HCT116 (cell line): Measurements from ENCODE around the gene STAT4. TPM values are rescaled to one million over a fixed set of nuclear protein-coding genes. Genes with fewer than 3 reads are reported as not detected.

Source experiments
- ATAC-seq: fragments of 200-7000 bp; cut with Tn5 transposase; 2 replicates; pipeline ENCODE4 v1.9.1; 2020; ENCODE audit warnings: mild to moderate bottlenecking, moderate library complexity
- BruUV-seq: library from RNA; stranded (reverse); fragments of 400-500 nt; replicated peaks from 2 replicates; lab custom pipeline; 2021; lab: Mats Ljungman, UMichigan
- CTCF ChIA-PET: fragments of 300-600 bp; sonication (Branson Sonifier 250); formaldehyde crosslinking; loops from one replicate; lab custom pipeline; 2021; ENCODE audit warnings: antibody characterized with exemption; lab: Charles Lee
- POLR2A ChIA-PET: fragments of 300-600, 350-600 bp; sonication (Branson Sonifier 250); formaldehyde crosslinking; loops from one replicate; lab custom pipeline; 2021; ENCODE audit warnings: antibody characterized with exemption; lab: Charles Lee
- RAD21 ChIA-PET, 2 experiments: fragments of 300-600 bp; sonication (Branson Sonifier 250); formaldehyde crosslinking; loops; one replicate each; lab custom pipeline; 2023; ENCODE audit warnings: low total read pairs in 2 of 2; ENCODE audit not compliant: uncharacterized antibody in 2 of 2, unreplicated experiment in 2 of 2, low non-redundant PET in 1 of 2; lab: Charles Lee
- DNase-seq: peaks from one replicate; pipeline ENCODE4 v3.0.0-alpha.2; 2010; ENCODE audit warnings: low read depth, low spot score
- H2AFZ ChIP-seq: fragments of 200-600 bp; shearing (Covaris generic), sonication (generic); 2 replicates; pipeline ENCODE4 v1.6.1; 2017; ENCODE audit warnings: low read depth, mixed run types, mixed read lengths, antibody characterized with exemption, low read length; ENCODE audit not compliant: poor library complexity, severe bottlenecking
- H3K27ac ChIP-seq: 2 replicates; pipeline ENCODE4 v1.5.1; 2012; ENCODE audit warnings: low read depth, low read length
- H3K27me3 ChIP-seq: fragments of 200-600 bp; sonication (generic); 2 replicates; pipeline ENCODE4 v1.6.1; 2016; ENCODE audit warnings: mixed run types, low read length, mixed read lengths; ENCODE audit not compliant: insufficient read depth
- H3K36me3 ChIP-seq, 2 experiments: fragments of 200-500 bp in 1 of 2; fragments of 200-600 bp in 1 of 2; sonication (Bioruptor generic) in 1 of 2; sonication (generic) in 1 of 2; 2 replicates each; pipeline versions ENCODE4 v1.5.1 to v1.6.1; 2014 to 2016; ENCODE audit warnings: low read length in 2 of 2, inconsistent platforms in 1 of 2, mixed read lengths in 1 of 2, mixed run types in 1 of 2; ENCODE audit not compliant: insufficient read depth in 2 of 2, control insufficient read depth in 1 of 2
- H3K4me1 ChIP-seq, 2 experiments: fragments of 200-600 bp in 1 of 2; sonication (generic) in 1 of 2; 2 replicates each; pipeline versions ENCODE4 v1.5.1 to v1.6.1; 2012 to 2017; ENCODE audit warnings: low read length in 2 of 2, inconsistent platforms in 1 of 2, mild to moderate bottlenecking in 1 of 2, mixed read lengths in 1 of 2, mixed run types in 1 of 2, moderate library complexity in 1 of 2; ENCODE audit not compliant: insufficient read depth in 2 of 2, control insufficient read depth in 1 of 2
- H3K4me2 ChIP-seq: fragments of 200-600 bp; sonication (generic); 2 replicates; pipeline ENCODE4 v1.6.1; 2017; ENCODE audit warnings: mixed run types, low read length, mixed read lengths
- H3K4me3 ChIP-seq, 2 experiments: fragments of 200-600 bp in 1 of 2; sonication (generic) in 1 of 2; replicated peaks in 1 of 2; 2 replicates each; pipeline ENCODE4 v1.5.1; 2011 to 2016; ENCODE audit warnings: low read length in 2 of 2, control low read depth in 1 of 2, low read depth in 1 of 2, mild to moderate bottlenecking in 1 of 2, mixed read lengths in 1 of 2, mixed run types in 1 of 2
- H3K79me2 ChIP-seq: fragments of 200-600 bp; sonication (generic); 2 replicates; pipeline ENCODE4 v1.6.1; 2017; ENCODE audit warnings: mild to moderate bottlenecking, mixed run types, low read length, moderate library complexity, mixed read lengths; ENCODE audit not compliant: insufficient read depth
- H3K9ac ChIP-seq: fragments of 200-600 bp; sonication (generic); 2 replicates; pipeline ENCODE4 v1.6.1; 2016; ENCODE audit warnings: low read length, mixed read lengths
- H3K9me2 ChIP-seq: fragments of 200-600 bp; sonication (generic), shearing (Covaris generic); 2 replicates; pipeline ENCODE4 v1.6.1; 2017; ENCODE audit warnings: mixed run types, mild to moderate bottlenecking, moderate library complexity; ENCODE audit not compliant: insufficient read depth
- H3K9me3 ChIP-seq, 2 experiments: fragments of 200-500 bp in 1 of 2; fragments of 200-600 bp in 1 of 2; sonication (Bioruptor generic) in 1 of 2; sonication (generic) in 1 of 2; 2 replicates each; pipeline ENCODE4 v1.6.1; 2014 to 2017; ENCODE audit warnings: low read length in 2 of 2, mixed read lengths in 2 of 2, inconsistent platforms in 1 of 2, low read depth in 1 of 2, mild to moderate bottlenecking in 1 of 2, mixed run types in 1 of 2, moderate library complexity in 1 of 2; ENCODE audit not compliant: control insufficient read depth in 1 of 2, insufficient read depth in 1 of 2
- H4K20me1 ChIP-seq: fragments of 200-600 bp; sonication (generic), shearing (Covaris generic); 2 replicates; pipeline ENCODE4 v1.6.1; 2017; ENCODE audit warnings: mixed run types, mild to moderate bottlenecking, moderate library complexity; ENCODE audit not compliant: insufficient read depth
- CBX3 ChIP-seq: IDR thresholded peaks from 2 replicates; pipeline ENCODE4 v1.6.1; 2012; ENCODE audit warnings: low read depth
- EZH2 ChIP-seq: fragments of 200-600 bp; sonication (generic); IDR thresholded peaks from 2 replicates; pipeline ENCODE4 v1.6.1; 2017; ENCODE audit warnings: antibody characterized with exemption, mixed run types
- FOSL1 ChIP-seq: IDR thresholded peaks from 2 replicates; pipeline ENCODE4 v1.6.1; 2012; ENCODE audit warnings: low read depth
- JUND ChIP-seq: IDR thresholded peaks from 2 replicates; pipeline ENCODE4 v1.6.1; 2012
- SP1 ChIP-seq: IDR thresholded peaks from 2 replicates; pipeline ENCODE4 v1.6.1; 2012; ENCODE audit warnings: low read depth
- YY1 ChIP-seq: IDR thresholded peaks from 2 replicates; pipeline ENCODE4 v1.6.1; 2011; ENCODE audit warnings: low read length, low read depth, moderate library complexity, mild to moderate bottlenecking; ENCODE audit not compliant: insufficient replicate concordance; ENCODE audit errors: extremely low read depth
- ZFX ChIP-seq: fragments of 450-650 bp; IDR thresholded peaks from 2 replicates; pipeline ENCODE4 v1.6.1; 2017
- intact Hi-C: fragments of 100-400 bp; cut with micrococcal nuclease; formaldehyde crosslinking; loops from 2 replicates; pipeline ENCODE4 v1.10.0; 2022
- total RNA-seq: library from RNA; stranded (reverse); gene quantifications from one replicate; pipeline ENCODE4 v1.2.1, GENCODE V29; 2021; ENCODE audit not compliant: unreplicated experiment
- TF ChIP-seq, protein P1 (sequence below), 3 experiments: fragments of 200-600 bp in 1 of 3; sonication (generic) in 1 of 3; IDR thresholded peaks in 2 of 3; conservative IDR thresholded peaks in 1 of 3; 2 replicates each; pipeline ENCODE4 v1.5.1; 2012 to 2017; ENCODE audit warnings: low read depth in 2 of 3, low read length in 2 of 3, antibody characterized with exemption in 1 of 3, borderline replicate concordance in 1 of 3, control low read depth in 1 of 3, mild to moderate bottlenecking in 1 of 3, mixed read lengths in 1 of 3, mixed run types in 1 of 3, moderate library complexity in 1 of 3; ENCODE audit not compliant: insufficient read depth in 1 of 3

STAT4 gene
- total RNA-seq, 1 experiment from 2014 or later = 2.0 TPM

DNA sequence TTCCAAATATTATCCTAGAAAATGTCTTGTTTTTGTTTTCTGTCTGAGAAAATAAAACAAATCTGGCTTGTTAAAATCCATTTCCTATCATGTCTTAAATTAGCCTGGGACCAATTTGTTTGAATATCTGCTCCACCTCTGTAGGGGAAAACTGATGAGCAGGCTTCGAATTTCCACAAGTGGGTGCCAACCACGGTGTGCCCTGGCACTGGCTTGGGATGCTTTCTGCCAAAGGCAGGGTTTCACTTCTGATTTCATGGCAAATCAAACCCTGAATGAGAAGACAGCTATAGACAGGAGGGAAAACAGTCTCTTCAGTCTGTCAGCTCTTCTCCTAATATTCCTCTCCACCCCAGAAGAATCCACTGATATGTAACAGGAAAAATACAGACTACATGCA, 33.7 kb upstream of the STAT4 start (continued):
- TF ChIP-seq SP1 = no peak
- no peak for TF ChIP-seq FOSL1
- no peak for TF ChIP-seq YY1
- no peak for TF ChIP-seq ZFX

DNA sequence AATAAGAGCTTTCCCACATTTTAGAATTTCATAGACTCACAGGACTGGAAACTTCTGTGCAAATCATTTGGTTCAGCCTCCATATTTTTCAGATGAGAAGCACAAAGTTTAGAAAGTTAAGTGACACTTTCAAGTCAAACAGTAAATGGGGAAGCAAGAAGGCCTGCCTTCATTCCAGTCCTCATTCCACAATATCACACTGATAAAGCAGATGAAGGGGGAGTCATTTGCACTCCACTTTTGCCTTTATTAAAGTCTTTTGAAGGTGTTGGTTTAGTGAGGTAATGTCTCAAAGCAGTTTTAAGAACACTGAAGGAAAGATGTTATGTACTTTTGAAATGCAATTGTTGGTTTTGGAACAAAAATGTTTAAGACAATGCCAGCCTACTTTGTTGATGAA, 32.7 kb upstream of the STAT4 start:
- ChIA-PET CTCF (no interaction called here), POLR2A (no interaction called here), RAD21 (no interaction called here)
- Histone ChIP-seq H3K4me3 (no peak overlapping the region), H2AFZ (no peak overlapping the region), H3K9me2 (no peaks in the 10 kb centered on the region), H3K27ac (no peak overlapping the region), H4K20me1 (no peaks in the 10 kb centered on the region), H3K4me1 (peaks cover 0 to 7% of the 10 kb centered on the region in 2 experiments; a peak in 2 of 4 replicates), H3K27me3 (no peaks in the 10 kb centered on the region), H3K36me3 (no peaks in the 10 kb centered on the region), H3K79me2 (no peaks in the 10 kb centered on the region), H3K9ac (no peak overlapping the region), H3K9me3 (no peaks in the 10 kb centered on the region), H3K4me2 (no peak overlapping the region)
- TF ChIP-seq EZH2 (no peak), CBX3 (no peak), JUND (no peak)
- TF ChIP-seq, protein P1, sequence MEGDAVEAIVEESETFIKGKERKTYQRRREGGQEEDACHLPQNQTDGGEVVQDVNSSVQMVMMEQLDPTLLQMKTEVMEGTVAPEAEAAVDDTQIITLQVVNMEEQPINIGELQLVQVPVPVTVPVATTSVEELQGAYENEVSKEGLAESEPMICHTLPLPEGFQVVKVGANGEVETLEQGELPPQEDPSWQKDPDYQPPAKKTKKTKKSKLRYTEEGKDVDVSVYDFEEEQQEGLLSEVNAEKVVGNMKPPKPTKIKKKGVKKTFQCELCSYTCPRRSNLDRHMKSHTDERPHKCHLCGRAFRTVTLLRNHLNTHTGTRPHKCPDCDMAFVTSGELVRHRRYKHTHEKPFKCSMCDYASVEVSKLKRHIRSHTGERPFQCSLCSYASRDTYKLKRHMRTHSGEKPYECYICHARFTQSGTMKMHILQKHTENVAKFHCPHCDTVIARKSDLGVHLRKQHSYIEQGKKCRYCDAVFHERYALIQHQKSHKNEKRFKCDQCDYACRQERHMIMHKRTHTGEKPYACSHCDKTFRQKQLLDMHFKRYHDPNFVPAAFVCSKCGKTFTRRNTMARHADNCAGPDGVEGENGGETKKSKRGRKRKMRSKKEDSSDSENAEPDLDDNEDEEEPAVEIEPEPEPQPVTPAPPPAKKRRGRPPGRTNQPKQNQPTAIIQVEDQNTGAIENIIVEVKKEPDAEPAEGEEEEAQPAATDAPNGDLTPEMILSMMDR (IDR thresholded peaks at IDR 0.05 in 2 of 3, conservative IDR thresholded peaks at IDR 0.05 in 1 of 3; ENCODE audit: borderline replicate concordance in 1 of 3, insufficient read depth in 1 of 3, low read depth in 2 of 3, low read length in 2 of 3) = no peak
- no TSS peak for BruUV-seq
- no peak for ATAC-seq
- no peak for DNase-seq
- intact Hi-C loops = no loop called here
